BJ (cell line): ENCODE measurements around the gene DICER1. TPM values are rescaled to one million over a fixed set of nuclear protein-coding genes. Genes with fewer than 3 reads are reported as not detected.

Experiments used
- CTCF ChIA-PET: fragments of 350-600 bp; formaldehyde crosslinking; extraction: SDS; loops from one replicate; lab custom pipeline; 2021; ENCODE audit warnings: antibody characterized with exemption, inconsistent platforms; lab: Yijun Ruan, JAX
- POLR2A ChIA-PET: fragments of 300-600 bp; sonication (Branson Sonifier 250); formaldehyde crosslinking; extraction: SDS; loops from one replicate; lab custom pipeline; 2021; ENCODE audit warnings: antibody characterized with exemption; lab: Charles Lee
- DNase-seq: peaks from one replicate; pipeline ENCODE4 v3.0.0-alpha.2; 2011; ENCODE audit warnings: low read depth
- H3K27me3 ChIP-seq: 2 replicates; pipeline ENCODE4 v1.6.0; 2011; ENCODE audit warnings: low read length; ENCODE audit not compliant: control insufficient read depth, insufficient read depth
- H3K36me3 ChIP-seq: 2 replicates; pipeline ENCODE4 v1.5.1; 2011; ENCODE audit warnings: low read length; ENCODE audit not compliant: control insufficient read depth, insufficient read depth
- H3K4me3 ChIP-seq: 2 replicates; pipeline ENCODE4 v1.5.1; 2011; ENCODE audit warnings: low read depth, mild to moderate bottlenecking, control low read depth, low read length
- polyA plus RNA-seq: library from polyadenylated mRNA; depleted of rRNA; stranded (reverse); fragments of >200 nt; gene quantifications from 2 replicates; pipeline ENCODE4 v1.2.3, GENCODE V29; 2011
- TF ChIP-seq, protein P1 (sequence below): IDR thresholded peaks from 2 replicates; pipeline ENCODE4 v1.5.1; 2011; ENCODE audit warnings: low read depth, mild to moderate bottlenecking, control low read depth, inconsistent platforms, low read length, moderate library complexity; ENCODE audit not compliant: insufficient read depth

DICER1 gene
- polyA plus RNA-seq, 1 experiment, result 15.7 TPM

DNA sequence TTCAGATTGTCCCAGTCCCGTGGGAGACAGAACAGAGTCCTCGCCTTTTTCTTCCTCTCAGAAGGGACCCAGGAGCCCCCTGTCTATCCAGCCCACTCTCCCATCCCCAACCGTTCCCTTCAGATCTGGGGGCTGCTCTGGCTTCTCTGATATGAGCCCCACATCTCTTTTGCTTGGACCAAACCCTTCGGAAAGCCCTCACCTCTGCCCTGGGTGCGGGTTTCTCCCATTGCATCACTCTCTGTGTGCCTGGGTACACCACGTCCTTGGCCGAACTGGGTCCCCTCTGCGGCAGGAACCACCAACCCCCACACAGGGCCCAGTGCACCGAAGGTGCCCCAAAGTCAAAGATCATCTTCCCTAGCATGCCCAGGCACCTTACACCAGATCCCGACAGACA, 87.8 kb downstream of the DICER1 start:
- H3K4me3 ChIP-seq, result no peak overlapping the region
- no peaks in the 10 kb centered on the region for H3K36me3 ChIP-seq
- peaks cover 6% of the 10 kb centered on the region; the same call in 1 of the 2 replicates for H3K27me3 ChIP-seq
- CTCF ChIA-PET, result no interaction called here
- TF ChIP-seq, protein P1, sequence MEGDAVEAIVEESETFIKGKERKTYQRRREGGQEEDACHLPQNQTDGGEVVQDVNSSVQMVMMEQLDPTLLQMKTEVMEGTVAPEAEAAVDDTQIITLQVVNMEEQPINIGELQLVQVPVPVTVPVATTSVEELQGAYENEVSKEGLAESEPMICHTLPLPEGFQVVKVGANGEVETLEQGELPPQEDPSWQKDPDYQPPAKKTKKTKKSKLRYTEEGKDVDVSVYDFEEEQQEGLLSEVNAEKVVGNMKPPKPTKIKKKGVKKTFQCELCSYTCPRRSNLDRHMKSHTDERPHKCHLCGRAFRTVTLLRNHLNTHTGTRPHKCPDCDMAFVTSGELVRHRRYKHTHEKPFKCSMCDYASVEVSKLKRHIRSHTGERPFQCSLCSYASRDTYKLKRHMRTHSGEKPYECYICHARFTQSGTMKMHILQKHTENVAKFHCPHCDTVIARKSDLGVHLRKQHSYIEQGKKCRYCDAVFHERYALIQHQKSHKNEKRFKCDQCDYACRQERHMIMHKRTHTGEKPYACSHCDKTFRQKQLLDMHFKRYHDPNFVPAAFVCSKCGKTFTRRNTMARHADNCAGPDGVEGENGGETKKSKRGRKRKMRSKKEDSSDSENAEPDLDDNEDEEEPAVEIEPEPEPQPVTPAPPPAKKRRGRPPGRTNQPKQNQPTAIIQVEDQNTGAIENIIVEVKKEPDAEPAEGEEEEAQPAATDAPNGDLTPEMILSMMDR, result no peak
- DNase-seq, result no peak
- POLR2A ChIA-PET, result interaction anchor here (0.6 kb wide), 1 partner anchor 7 kb away, joined by 3 read pairs; no protein-coding TSS in a partner anchor

- TF ChIP-seq, protein P1, result no peak
- no peak for DNase-seq
- ChIA-PET POLR2A (interaction anchor here (0.6 kb wide), 1 partner anchor 8 kb away, joined by 3 read pairs; no protein-coding TSS in a partner anchor), CTCF (interaction anchor here (0.6 kb wide), 1 partner anchor 648 kb away, joined by 3 read pairs; no protein-coding TSS in a partner anchor)
- Histone ChIP-seq H3K27me3 (peaks cover 6% of the 10 kb centered on the region; the same call in 1 of the 2 replicates), H3K36me3 (no peaks in the 10 kb centered on the region), H3K4me3 (no peak overlapping the region)
These were observed 88.3 kb downstream of the DICER1 start for GRCh38 chr14:95069018-95069417.

DNA sequence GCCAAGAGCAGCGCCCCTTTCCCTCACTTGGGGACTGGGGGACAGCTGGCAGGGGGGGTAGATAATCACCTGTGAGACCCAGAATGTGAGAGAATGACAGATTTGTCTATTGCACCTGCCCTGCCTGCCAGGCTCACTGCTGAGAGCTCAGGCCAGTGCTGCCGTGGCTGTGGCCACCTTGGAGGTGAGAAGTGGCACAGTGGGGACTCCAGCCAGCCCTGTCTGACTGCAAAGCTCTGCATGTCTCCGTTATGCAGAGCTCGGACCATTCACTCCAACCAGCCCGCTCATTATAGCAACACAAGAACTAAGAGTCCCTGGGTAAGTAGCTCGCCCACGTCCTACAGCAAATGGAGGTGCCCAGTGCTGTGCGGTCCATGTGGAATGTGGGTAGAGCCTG, 88.8 kb downstream of the DICER1 start:
- Histone ChIP-seq H3K36me3 (no peaks in the 10 kb centered on the region), H3K27me3 (peaks cover 6% of the 10 kb centered on the region; the same call in 1 of the 2 replicates), H3K4me3 (no peak overlapping the region)
- ChIA-PET POLR2A (no interaction called here), CTCF (interaction anchor here (0.6 kb wide), 1 partner anchor 647 kb away, joined by 3 read pairs; no protein-coding TSS in a partner anchor)
- TF ChIP-seq, protein P1, result no peak
- no peak for DNase-seq

- ChIA-PET POLR2A (no interaction called here), CTCF (no interaction called here)
- H3K36me3 ChIP-seq, result no peaks in the 10 kb centered on the region
- no peak overlapping the region for H3K4me3 ChIP-seq
- peaks cover 6% of the 10 kb centered on the region; the same call in 1 of the 2 replicates for H3K27me3 ChIP-seq
- DNase-seq, result no peak
- TF ChIP-seq, protein P1, result no peak
These were observed 89.2 kb downstream of the DICER1 start for GRCh38 chr14:95068080-95068479.

GRCh38 chr14:95067526-95067925, 89.8 kb downstream of the DICER1 start:
- no peak overlapping the region for H3K4me3 ChIP-seq
- no peaks in the 10 kb centered on the region for H3K36me3 ChIP-seq
- TF ChIP-seq, protein P1, result no peak
- peaks cover 6% of the 10 kb centered on the region; the same call in 1 of the 2 replicates for H3K27me3 ChIP-seq
- POLR2A ChIA-PET, result no interaction called here
- CTCF ChIA-PET, result no interaction called here
- no peak for DNase-seq
